GM21526 (cell line): ENCODE measurements around the gene TEX19.

Experiments used
- ATAC-seq: cut with Tn5 transposase; IDR thresholded peaks from one replicate; pipeline ENCODE4 v1.9.1; 2021; ENCODE audit warnings: moderate library complexity; ENCODE audit not compliant: unreplicated experiment, low FRiP score

Gene TEX19

DNA sequence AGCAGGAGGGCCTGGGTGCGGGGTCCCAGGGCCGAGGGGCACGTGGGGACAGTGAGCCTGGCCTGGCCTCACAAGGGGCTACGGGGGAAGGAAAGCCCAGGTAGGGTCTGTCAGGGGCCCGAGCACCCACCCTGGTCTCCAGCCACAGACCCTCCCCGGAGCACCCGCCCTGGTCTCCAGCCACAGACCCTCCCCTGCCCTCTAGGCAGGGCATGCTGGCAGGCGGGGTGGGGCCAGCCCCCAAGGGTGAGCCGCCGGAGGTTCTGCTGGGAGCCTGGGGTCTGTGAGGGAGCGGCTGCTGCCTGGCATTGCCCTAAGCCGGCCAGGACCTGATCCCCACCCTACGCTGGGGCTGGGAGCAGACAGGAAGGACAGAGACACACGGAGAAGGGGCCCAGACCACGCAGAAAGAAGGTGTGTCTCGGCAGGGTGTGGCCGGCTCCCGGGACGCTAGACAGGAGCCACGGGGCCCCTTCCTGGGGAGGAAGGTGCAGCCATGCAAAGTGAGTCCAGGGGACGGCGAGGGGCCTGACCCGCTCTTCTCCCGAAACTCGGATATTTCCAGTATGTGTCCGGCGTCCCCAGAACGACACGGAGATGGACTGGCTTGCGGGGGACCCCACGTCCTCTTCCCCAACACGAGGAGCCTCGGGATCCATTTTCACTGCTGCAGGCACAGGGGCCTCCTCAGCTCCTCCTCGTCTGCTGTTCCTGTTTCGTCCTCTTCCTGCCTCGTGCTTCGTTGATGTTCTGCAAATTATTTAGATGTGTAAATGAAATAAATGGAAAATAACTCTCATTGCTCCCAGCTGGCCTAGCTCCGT is 28.0 kb downstream of the TEX19 start:
- no peak for ATAC-seq

GRCh38 chr17:82387705-82388106 is 28.7 kb downstream of the TEX19 start:
- no peak for ATAC-seq

- no peak for ATAC-seq
Measured at GRCh38 chr17:82388223-82388921, 29.3 kb downstream of the TEX19 start.

GRCh38 chr17:82388922-82389283 is 29.9 kb downstream of the TEX19 start:
- no peak for ATAC-seq

DNA sequence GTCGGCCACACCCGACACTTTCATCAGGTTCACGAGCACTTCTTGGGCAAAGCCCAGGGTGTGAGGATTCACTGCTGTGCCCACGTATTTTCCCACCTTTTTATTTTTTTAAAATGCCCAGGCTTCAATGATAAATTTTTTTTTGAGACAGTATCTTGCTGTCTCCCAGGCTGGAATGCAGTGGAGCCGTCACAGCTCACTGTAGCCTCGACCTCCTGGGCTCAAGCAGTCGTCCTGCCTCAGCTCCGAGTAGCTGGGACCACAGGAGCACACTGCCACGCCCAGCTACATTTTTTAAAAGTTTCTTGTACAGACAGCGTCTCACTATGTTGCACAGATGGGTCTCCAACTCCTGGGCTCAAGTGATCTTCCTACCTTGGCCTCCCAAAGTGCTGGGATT is 30.3 kb downstream of the TEX19 start:
- no peak for ATAC-seq

DNA sequence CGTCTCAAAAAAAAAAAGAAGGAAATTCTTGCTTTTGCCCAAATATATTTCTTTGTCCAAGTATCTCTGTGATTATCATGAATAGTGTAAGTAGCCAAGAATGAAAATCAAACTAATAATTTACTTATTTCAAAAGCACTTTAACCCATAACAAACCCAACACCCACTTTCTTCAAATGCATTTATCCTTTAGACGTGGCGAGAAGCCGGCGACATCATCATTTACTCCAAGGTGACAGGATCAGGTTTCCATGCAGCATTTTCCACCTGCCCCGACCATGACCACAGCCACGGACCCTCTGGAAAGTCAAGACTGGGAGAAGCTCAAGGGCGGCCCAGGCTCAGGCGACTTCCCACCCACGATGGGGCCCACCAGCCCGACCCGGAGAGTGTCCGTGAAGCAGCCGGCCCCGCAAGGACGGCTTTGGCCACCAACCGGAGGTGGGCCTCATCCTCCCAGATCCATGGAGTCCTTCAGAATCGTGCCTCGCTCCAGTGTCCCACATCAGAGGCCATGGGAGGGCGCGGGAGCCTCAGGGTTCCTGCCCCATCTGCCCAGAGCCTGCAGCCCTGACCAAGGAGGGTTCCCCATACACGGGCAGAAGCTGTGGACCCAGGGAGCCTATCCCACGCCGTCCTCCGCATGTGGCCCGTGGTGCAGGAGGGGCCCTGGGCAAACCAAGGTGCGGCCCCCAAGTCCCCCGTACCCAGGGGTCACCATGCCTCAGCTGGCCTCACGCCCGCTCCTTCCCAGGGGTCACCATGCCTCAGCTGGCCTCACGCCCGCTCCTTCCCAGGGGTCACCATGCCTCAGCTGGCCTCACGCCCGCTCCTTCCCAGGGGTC is 31.2 kb downstream of the TEX19 start:
- no peak for ATAC-seq

- no peak for ATAC-seq
Measured at GRCh38 chr17:82390860-82391435, 31.9 kb downstream of the TEX19 start.

DNA sequence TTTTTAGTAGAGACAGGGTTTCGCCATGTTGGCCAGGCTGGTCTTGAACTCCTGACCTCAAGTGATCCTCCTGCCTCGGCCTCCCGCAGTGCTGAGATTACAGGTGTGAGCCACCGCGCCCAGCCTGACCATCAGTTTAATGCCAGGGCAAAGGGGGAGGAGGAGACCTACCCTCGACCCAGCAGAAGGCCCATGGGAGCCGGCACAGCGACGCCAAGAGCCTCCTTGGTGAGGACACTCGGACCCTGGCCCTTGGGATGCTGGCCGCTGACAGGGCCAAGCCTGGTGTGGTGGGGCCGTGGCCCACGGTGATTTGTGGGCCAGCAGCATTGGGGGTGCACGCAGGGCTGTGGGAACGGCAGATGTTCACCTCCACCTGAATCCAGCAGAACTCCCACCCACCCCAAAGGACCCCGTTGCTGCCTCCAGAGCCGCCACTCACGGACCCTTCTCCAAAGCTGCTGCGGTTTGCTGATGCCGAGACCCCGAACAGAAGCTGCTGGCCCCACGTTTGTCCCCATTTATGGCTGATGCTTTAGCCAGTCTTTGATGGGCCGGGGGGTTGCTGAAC is 32.5 kb downstream of the TEX19 start:
- no peak for ATAC-seq

GRCh38 chr17:82392209-82392920 is 33.3 kb downstream of the TEX19 start:
- no peak for ATAC-seq

DNA sequence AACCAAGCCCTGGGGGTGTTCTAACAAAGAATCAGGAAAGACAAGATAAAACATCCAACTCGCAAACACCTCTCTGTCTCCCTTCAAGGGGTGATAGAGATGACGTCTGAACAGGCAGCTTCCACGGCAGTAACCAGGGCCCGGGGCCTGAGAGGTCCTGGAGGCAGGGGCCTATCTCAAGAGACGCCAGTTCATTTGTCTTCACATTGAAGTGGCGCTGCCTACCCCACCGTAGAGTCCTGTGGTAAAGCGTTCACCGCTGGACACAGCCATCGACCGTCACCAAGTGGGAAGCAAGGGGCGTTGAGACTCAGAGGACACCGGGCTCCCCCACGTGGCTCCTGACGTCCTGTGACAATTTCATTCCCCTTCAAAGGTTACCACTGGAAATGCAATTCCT is 33.9 kb downstream of the TEX19 start:
- no peak for ATAC-seq

DNA sequence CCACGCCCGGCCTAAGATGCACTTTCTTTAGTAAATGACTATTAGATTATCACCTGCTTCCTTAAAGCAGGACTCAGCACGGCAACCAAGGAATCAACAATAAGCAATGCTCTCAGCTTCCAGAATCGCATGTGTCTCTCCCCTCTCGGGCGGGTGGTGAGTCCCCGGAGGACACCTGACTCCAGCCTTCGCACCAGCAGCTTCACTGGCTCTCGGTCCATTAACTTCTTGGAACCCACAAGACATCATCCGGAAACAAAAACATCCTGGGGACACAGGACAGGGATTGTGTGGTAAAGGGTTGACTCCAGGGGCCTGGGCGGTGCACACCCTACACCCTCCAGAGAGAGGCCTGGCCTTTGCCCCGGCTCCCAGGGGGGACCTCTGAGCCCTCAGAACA is 35.2 kb downstream of the TEX19 start:
- ATAC-seq, result no peak

GRCh38 chr17:82396601-82397435 is 37.8 kb downstream of the TEX19 start:
- ATAC-seq, result no peak

- no peak for ATAC-seq
Measured at GRCh38 chr17:82397449-82398335, 38.6 kb downstream of the TEX19 start.

GRCh38 chr17:82399041-82399441 is 40.0 kb downstream of the TEX19 start:
- no peak for ATAC-seq

DNA sequence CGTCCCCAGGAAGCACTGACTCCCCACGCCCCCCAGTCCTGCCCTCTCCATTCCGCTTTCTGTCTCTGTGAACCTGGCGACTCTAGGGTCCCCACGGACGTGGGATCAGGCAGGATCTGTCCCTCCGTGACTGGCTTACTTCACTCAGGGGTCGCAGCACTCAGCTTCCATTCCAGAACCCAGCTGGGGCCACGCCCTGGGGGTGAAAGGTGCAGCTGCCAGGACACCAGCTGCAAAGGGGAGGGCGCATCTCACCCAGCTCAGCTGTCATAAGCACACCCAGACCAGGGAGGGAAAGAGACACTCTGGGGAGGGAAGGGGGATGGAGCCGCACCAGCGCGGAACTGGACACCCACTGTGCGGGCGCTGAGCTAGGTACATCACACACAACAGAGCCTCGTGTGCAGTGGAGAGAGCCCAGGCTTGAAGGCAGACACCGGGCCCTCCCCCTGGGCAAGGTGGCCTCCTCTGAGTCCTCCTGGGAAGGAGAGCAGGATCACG is 40.6 kb downstream of the TEX19 start:
- ATAC-seq, result no peak

GRCh38 chr17:82400206-82400605 is 41.2 kb downstream of the TEX19 start:
- no peak for ATAC-seq

GRCh38 chr17:82400830-82401229 is 41.8 kb downstream of the TEX19 start:
- no peak for ATAC-seq

GRCh38 chr17:82402865-82403264 is 43.8 kb downstream of the TEX19 start:
- ATAC-seq, result no peak
